ENCODE data around the gene DOK3.

Gene DOK3

DNA sequence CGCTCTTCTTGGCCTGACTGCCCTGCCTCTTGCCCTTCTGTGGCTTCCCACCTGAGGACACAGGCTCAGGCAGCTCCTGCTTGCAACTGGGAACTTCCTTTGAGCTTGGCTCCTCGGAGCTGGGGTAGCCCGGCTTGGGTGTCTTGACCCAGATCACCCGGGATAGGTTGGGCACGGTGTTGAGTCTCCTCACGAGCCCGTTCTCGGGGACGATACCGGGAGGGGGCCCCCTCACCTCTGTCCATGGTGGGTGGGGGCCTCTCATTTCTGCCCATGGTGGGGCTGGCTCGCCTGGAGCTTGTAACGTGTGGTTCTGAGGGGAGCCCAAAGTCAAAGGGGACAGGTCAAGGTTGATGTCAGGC, 14.9 kb upstream of the DOK3 start:
- no peak for ATAC-seq
- no peak for TF ChIP-seq TCF4 (CRISPR knock-in tag; IDR thresholded peaks at IDR 0.05; ENCODE audit: borderline replicate concordance)
- no peak for TF ChIP-seq BACH2 (CRISPR knock-in tag; IDR thresholded peaks at IDR 0.05; ENCODE audit: borderline replicate concordance)
- TF ChIP-seq GLIS3 (CRISPR knock-in tag; IDR thresholded peaks at IDR 0.05), result no peak
- no peak for TF ChIP-seq ARNTL (CRISPR knock-in tag; IDR thresholded peaks at IDR 0.05; ENCODE audit: borderline replicate concordance, low read depth)
- TF ChIP-seq PATZ1 (CRISPR knock-in tag; IDR thresholded peaks at IDR 0.05; ENCODE audit: borderline replicate concordance), result no peak
- TF ChIP-seq ZFP3 (CRISPR knock-in tag; IDR thresholded peaks at IDR 0.05), result no peak
- TF ChIP-seq ZC3H10 (CRISPR knock-in tag; IDR thresholded peaks at IDR 0.05), result no peak
- TF ChIP-seq ISL1 (CRISPR knock-in tag; IDR thresholded peaks at IDR 0.05), result no peak
- TF ChIP-seq RARB (CRISPR knock-in tag; IDR thresholded peaks at IDR 0.05), result no peak
- TF ChIP-seq ZNF8 (CRISPR knock-in tag; IDR thresholded peaks at IDR 0.05), result no peak
- no peak for TF ChIP-seq ZNF565 (CRISPR knock-in tag; conservative IDR thresholded peaks at IDR 0.05; ENCODE audit: low read depth)
- TF ChIP-seq CSDC2 (CRISPR knock-in tag; IDR thresholded peaks at IDR 0.05), result no peak
- no peak for TF ChIP-seq ESRRG (CRISPR knock-in tag; IDR thresholded peaks at IDR 0.05)
- no peak for TF ChIP-seq SNAI2 (CRISPR knock-in tag; IDR thresholded peaks at IDR 0.05)
- TF ChIP-seq POU6F1 (CRISPR knock-in tag; IDR thresholded peaks at IDR 0.05; ENCODE audit: borderline replicate concordance, low read depth), result no peak
- no peak for TF ChIP-seq OSR1 (CRISPR knock-in tag; IDR thresholded peaks at IDR 0.05)
- TF ChIP-seq ZNF70 (CRISPR knock-in tag; IDR thresholded peaks at IDR 0.05), result no peak
- no peak for TF ChIP-seq ZFP30 (CRISPR knock-in tag; IDR thresholded peaks at IDR 0.05)
- no peak for TF ChIP-seq CSRNP3 (CRISPR knock-in tag; IDR thresholded peaks at IDR 0.05)

DNA sequence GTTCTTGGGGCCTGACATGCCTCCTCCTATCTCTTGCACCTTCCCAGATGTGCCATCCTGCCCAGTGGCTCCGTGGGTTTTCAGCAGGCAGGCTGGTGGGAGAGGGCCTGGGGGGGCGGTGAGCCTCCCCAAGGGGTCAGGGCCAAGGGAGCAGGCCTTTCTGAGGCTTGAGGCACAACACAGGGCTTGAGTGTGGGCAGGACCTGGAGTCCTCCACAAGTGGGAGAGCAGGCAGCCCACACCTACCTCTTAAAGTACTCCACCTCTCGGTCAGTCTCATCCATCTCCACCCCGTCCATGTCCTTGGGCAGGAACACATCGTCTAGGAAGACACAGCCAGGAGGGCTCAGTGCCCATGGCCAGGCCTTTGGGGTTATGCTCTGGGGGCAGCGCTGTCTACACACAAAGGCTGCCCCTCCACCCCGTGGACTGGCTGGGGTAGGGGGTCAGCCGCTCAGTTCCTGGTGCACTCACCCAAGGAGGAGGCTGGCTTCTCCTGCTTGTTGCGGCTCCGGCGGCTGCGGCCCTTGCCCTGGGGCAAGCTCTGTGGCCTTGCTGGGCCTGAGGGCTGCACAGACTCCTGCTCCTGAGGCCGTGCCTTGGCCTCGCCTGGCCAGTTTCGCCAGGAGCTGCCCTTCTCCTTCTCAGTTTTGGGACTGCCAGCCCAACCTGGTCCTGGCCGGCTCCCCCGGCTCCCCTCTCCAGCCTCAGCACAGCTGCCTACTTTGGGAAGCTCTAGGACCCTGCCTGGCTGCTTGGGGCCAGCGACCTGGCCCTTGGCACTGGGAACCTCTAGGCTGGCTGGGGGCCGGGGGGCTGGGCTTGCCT, 14.3 kb upstream of the DOK3 start:
- TF ChIP-seq ZFP3 (CRISPR knock-in tag; IDR thresholded peaks at IDR 0.05), result no peak
- no peak for TF ChIP-seq PATZ1 (CRISPR knock-in tag; IDR thresholded peaks at IDR 0.05; ENCODE audit: borderline replicate concordance)
- TF ChIP-seq CSRNP3 (CRISPR knock-in tag; IDR thresholded peaks at IDR 0.05), result no peak
- TF ChIP-seq ARNTL (CRISPR knock-in tag; IDR thresholded peaks at IDR 0.05; ENCODE audit: borderline replicate concordance, low read depth), result no peak
- no peak for TF ChIP-seq ISL1 (CRISPR knock-in tag; IDR thresholded peaks at IDR 0.05)
- TF ChIP-seq POU6F1 (CRISPR knock-in tag; IDR thresholded peaks at IDR 0.05; ENCODE audit: borderline replicate concordance, low read depth), result no peak
- no peak for TF ChIP-seq ZC3H10 (CRISPR knock-in tag; IDR thresholded peaks at IDR 0.05)
- no peak for TF ChIP-seq OSR1 (CRISPR knock-in tag; IDR thresholded peaks at IDR 0.05)
- no peak for TF ChIP-seq ZNF565 (CRISPR knock-in tag; conservative IDR thresholded peaks at IDR 0.05; ENCODE audit: low read depth)
- TF ChIP-seq PPARA (CRISPR knock-in tag; IDR thresholded peaks at IDR 0.05; ENCODE audit: borderline replicate concordance), result no peak
- no peak for TF ChIP-seq ESRRG (CRISPR knock-in tag; IDR thresholded peaks at IDR 0.05)
- TF ChIP-seq TCF4 (CRISPR knock-in tag; IDR thresholded peaks at IDR 0.05; ENCODE audit: borderline replicate concordance), result no peak
- TF ChIP-seq SNAI2 (CRISPR knock-in tag; IDR thresholded peaks at IDR 0.05), result no peak
- TF ChIP-seq BACH2 (CRISPR knock-in tag; IDR thresholded peaks at IDR 0.05; ENCODE audit: borderline replicate concordance), result no peak
- TF ChIP-seq, protein P1, sequence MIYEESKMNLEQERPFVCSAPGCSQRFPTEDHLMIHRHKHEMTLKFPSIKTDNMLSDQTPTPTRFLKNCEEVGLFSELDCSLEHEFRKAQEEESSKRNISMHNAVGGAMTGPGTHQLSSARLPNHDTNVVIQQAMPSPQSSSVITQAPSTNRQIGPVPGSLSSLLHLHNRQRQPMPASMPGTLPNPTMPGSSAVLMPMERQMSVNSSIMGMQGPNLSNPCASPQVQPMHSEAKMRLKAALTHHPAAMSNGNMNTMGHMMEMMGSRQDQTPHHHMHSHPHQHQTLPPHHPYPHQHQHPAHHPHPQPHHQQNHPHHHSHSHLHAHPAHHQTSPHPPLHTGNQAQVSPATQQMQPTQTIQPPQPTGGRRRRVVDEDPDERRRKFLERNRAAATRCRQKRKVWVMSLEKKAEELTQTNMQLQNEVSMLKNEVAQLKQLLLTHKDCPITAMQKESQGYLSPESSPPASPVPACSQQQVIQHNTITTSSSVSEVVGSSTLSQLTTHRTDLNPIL (CRISPR knock-in tag; IDR thresholded peaks at IDR 0.05; ENCODE audit: low read depth), result no peak
- TF ChIP-seq, protein P2, sequence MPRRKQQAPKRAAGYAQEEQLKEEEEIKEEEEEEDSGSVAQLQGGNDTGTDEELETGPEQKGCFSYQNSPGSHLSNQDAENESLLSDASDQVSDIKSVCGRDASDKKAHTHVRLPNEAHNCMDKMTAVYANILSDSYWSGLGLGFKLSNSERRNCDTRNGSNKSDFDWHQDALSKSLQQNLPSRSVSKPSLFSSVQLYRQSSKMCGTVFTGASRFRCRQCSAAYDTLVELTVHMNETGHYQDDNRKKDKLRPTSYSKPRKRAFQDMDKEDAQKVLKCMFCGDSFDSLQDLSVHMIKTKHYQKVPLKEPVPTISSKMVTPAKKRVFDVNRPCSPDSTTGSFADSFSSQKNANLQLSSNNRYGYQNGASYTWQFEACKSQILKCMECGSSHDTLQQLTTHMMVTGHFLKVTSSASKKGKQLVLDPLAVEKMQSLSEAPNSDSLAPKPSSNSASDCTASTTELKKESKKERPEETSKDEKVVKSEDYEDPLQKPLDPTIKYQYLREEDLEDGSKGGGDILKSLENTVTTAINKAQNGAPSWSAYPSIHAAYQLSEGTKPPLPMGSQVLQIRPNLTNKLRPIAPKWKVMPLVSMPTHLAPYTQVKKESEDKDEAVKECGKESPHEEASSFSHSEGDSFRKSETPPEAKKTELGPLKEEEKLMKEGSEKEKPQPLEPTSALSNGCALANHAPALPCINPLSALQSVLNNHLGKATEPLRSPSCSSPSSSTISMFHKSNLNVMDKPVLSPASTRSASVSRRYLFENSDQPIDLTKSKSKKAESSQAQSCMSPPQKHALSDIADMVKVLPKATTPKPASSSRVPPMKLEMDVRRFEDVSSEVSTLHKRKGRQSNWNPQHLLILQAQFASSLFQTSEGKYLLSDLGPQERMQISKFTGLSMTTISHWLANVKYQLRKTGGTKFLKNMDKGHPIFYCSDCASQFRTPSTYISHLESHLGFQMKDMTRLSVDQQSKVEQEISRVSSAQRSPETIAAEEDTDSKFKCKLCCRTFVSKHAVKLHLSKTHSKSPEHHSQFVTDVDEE (CRISPR knock-in tag; IDR thresholded peaks at IDR 0.05), result no peak
- no peak for ATAC-seq

Measured in SK-N-SH treated with all-trans-retinoic acid at 6 μM for 48 hours (cell line).